PC-3 (cell line): ENCODE measurements around the gene CDC42EP5. TPM values are rescaled to one million over a fixed set of nuclear protein-coding genes. Genes with fewer than 3 reads are reported as not detected.

Source experiments
- ATAC-seq: fragments of 200-7000 bp; cut with Tn5 transposase; 2 replicates; pipeline ENCODE4 v1.9.1; 2020; ENCODE audit warnings: mild to moderate bottlenecking, moderate library complexity
- BruUV-seq: library from RNA; stranded (reverse); fragments of 400-500 nt; replicated peaks from 2 replicates; lab custom pipeline; 2021; lab: Mats Ljungman, UMichigan
- CTCF ChIA-PET: fragments of 300-600 bp; sonication (Branson Sonifier 250); formaldehyde crosslinking; loops from one replicate; lab custom pipeline; 2022; ENCODE audit warnings: antibody characterized with exemption; lab: Charles Lee
- POLR2A ChIA-PET: fragments of 300-600 bp; sonication (Branson Sonifier 250); formaldehyde crosslinking; loops from one replicate; lab custom pipeline; 2022; ENCODE audit warnings: antibody characterized with exemption; ENCODE audit not compliant: unreplicated experiment; lab: Charles Lee
- DNase-seq: peaks from one replicate; pipeline ENCODE4 v3.0.0-alpha.2; 2015
- H2AFZ ChIP-seq: fragments of 300-600 bp; sonication (generic); 2 replicates; pipeline ENCODE4 v1.6.0; 2016; ENCODE audit warnings: antibody characterized with exemption, low read length
- H3F3A ChIP-seq: fragments of 300-600 bp; sonication (generic); one replicate; pipeline ENCODE4 v1.6.0; 2017; ENCODE audit warnings: antibody characterized with exemption, low read length, control low read depth, mild to moderate bottlenecking; ENCODE audit not compliant: unreplicated experiment
- H3K27ac ChIP-seq: fragments of 300-600 bp; sonication (generic); 2 replicates; pipeline ENCODE4 v1.5.1; 2016; ENCODE audit warnings: mild to moderate bottlenecking, low read length
- H3K27me3 ChIP-seq: fragments of 300-600 bp; sonication (generic); 2 replicates; pipeline ENCODE4 v1.6.1; 2016; ENCODE audit warnings: low read length, mixed read lengths
- H3K36me3 ChIP-seq: fragments of 300-600 bp; sonication (generic); 2 replicates; pipeline ENCODE4 v1.6.1; 2016; ENCODE audit warnings: low read depth, mixed run types, low read length, mixed read lengths
- H3K4me1 ChIP-seq: fragments of 300-600 bp; sonication (generic); 2 replicates; pipeline ENCODE4 v1.5.1; 2016; ENCODE audit warnings: low read length; ENCODE audit not compliant: insufficient read depth
- H3K4me2 ChIP-seq: fragments of 300-600 bp; sonication (generic); 2 replicates; pipeline ENCODE4 v1.6.0; 2016; ENCODE audit warnings: low read length
- H3K4me3 ChIP-seq: fragments of 300-600 bp; sonication (generic); 2 replicates; pipeline ENCODE4 v1.5.1; 2016; ENCODE audit warnings: mild to moderate bottlenecking, low read length, mixed read lengths
- H3K79me2 ChIP-seq: fragments of 300-600 bp; sonication (generic); 2 replicates; pipeline ENCODE4 v1.6.1; 2017; ENCODE audit warnings: low read length, mixed read lengths
- H3K9ac ChIP-seq: fragments of 300-600 bp; sonication (generic); 2 replicates; pipeline ENCODE4 v1.6.0; 2016; ENCODE audit warnings: mild to moderate bottlenecking, low read length
- H3K9me2 ChIP-seq: fragments of 300-600 bp; sonication (generic); replicated peaks from 2 replicates; pipeline ENCODE4 v1.6.1; 2016; ENCODE audit warnings: mixed run types, low read length, mixed read lengths
- H3K9me3 ChIP-seq: fragments of 300-600 bp; sonication (generic); 2 replicates; pipeline ENCODE4 v1.6.1; 2016; ENCODE audit warnings: low read length, mixed read lengths
- H4K20me1 ChIP-seq: fragments of 300-600 bp; sonication (generic); 2 replicates; pipeline ENCODE4 v1.6.1; 2016; ENCODE audit warnings: low read length, mixed read lengths
- EZH2 ChIP-seq: fragments of 300-600 bp; sonication (generic); IDR thresholded peaks from one replicate; pipeline ENCODE4 v1.6.1; 2017; ENCODE audit warnings: antibody characterized with exemption, mild to moderate bottlenecking, low read length; ENCODE audit not compliant: unreplicated experiment
- EZH2phosphoT487 ChIP-seq: fragments of 300-600 bp; sonication (generic); IDR thresholded peaks from 2 replicates; pipeline ENCODE4 v1.6.1; 2018; ENCODE audit warnings: mild to moderate bottlenecking, antibody characterized with exemption, low read length, borderline replicate concordance
- intact Hi-C: fragments of 100-400 bp; cut with micrococcal nuclease; formaldehyde crosslinking; loops from 2 replicates; pipeline ENCODE4 v1.9.0; 2023
- total RNA-seq: library from RNA; depleted of rRNA; stranded (reverse); fragments of >200 nt; gene quantifications from 2 replicates; pipeline ENCODE4 v1.2.3, GENCODE V29; 2014
- TF ChIP-seq, protein P1 (sequence below): fragments of 300-600 bp; sonication (generic); conservative IDR thresholded peaks from 2 replicates; pipeline ENCODE4 v1.5.1; 2017; ENCODE audit warnings: antibody characterized with exemption, low read depth, mild to moderate bottlenecking, low read length

The CDC42EP5 gene
- total RNA-seq, 1 experiment from 2014 or later, result 0.73 TPM

DNA sequence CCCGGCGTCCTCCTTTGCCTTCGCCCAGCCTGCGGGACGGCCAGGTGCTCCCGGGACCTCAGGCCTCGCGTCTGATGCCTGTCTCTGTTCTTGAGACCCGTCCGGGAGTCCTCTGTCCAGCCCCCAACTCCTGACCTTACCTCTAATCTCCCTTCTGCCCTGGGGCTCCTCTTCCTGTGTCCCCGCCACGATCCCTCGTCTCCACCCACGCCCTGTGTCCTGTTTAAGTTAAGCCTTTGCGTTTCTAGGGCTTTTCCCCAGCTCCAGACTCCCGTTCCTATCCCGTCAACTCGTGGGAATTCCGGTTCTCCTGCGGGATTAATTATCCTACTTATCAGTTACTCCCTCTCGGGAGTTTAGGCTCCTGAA lies 23.4 kb downstream of the CDC42EP5 start:
- no peaks in the 10 kb centered on the region for H3F3A ChIP-seq
- DNase-seq (no peak), ATAC-seq (no peak)
- ChIA-PET POLR2A (interaction anchor here (0.7 kb wide), 1 partner anchor 208 kb away, joined by 3 read pairs; no protein-coding TSS in a partner anchor), CTCF (no interaction called here)
- H4K20me1 ChIP-seq, result peaks cover 51% of the 10 kb centered on the region
- H3K9me2 ChIP-seq, result no peaks in the 10 kb centered on the region
- H3K27me3 ChIP-seq, result no peaks in the 10 kb centered on the region
- intact Hi-C loops, result loop anchor here (2.0 kb wide), 1 partner anchor 13 kb away; the partner anchor contains the start of gene LENG9
- peaks cover 42% of the 10 kb centered on the region for H3K36me3 ChIP-seq
- TF ChIP-seq, protein P1, sequence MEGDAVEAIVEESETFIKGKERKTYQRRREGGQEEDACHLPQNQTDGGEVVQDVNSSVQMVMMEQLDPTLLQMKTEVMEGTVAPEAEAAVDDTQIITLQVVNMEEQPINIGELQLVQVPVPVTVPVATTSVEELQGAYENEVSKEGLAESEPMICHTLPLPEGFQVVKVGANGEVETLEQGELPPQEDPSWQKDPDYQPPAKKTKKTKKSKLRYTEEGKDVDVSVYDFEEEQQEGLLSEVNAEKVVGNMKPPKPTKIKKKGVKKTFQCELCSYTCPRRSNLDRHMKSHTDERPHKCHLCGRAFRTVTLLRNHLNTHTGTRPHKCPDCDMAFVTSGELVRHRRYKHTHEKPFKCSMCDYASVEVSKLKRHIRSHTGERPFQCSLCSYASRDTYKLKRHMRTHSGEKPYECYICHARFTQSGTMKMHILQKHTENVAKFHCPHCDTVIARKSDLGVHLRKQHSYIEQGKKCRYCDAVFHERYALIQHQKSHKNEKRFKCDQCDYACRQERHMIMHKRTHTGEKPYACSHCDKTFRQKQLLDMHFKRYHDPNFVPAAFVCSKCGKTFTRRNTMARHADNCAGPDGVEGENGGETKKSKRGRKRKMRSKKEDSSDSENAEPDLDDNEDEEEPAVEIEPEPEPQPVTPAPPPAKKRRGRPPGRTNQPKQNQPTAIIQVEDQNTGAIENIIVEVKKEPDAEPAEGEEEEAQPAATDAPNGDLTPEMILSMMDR, result no peak
- TF ChIP-seq EZH2, result no peak
- TF ChIP-seq EZH2phosphoT487, result no peak
- BruUV-seq, result no TSS peak
- peaks cover 87% of the 10 kb centered on the region for H3K79me2 ChIP-seq
- H3K9me3 ChIP-seq, result no peaks in the 10 kb centered on the region
- peak overlapping the region; percentile 82 for H3K27ac ChIP-seq
- H3K4me2 ChIP-seq, result peak overlapping the region; percentile 95
- H3K9ac ChIP-seq, result peak overlapping the region; percentile 98
- peak overlapping the region; percentile 84 for H3K4me3 ChIP-seq
- peaks cover 27% of the 10 kb centered on the region for H3K4me1 ChIP-seq
- peak overlapping the region; percentile 74; the same call in 1 of the 2 replicates for H2AFZ ChIP-seq

DNA sequence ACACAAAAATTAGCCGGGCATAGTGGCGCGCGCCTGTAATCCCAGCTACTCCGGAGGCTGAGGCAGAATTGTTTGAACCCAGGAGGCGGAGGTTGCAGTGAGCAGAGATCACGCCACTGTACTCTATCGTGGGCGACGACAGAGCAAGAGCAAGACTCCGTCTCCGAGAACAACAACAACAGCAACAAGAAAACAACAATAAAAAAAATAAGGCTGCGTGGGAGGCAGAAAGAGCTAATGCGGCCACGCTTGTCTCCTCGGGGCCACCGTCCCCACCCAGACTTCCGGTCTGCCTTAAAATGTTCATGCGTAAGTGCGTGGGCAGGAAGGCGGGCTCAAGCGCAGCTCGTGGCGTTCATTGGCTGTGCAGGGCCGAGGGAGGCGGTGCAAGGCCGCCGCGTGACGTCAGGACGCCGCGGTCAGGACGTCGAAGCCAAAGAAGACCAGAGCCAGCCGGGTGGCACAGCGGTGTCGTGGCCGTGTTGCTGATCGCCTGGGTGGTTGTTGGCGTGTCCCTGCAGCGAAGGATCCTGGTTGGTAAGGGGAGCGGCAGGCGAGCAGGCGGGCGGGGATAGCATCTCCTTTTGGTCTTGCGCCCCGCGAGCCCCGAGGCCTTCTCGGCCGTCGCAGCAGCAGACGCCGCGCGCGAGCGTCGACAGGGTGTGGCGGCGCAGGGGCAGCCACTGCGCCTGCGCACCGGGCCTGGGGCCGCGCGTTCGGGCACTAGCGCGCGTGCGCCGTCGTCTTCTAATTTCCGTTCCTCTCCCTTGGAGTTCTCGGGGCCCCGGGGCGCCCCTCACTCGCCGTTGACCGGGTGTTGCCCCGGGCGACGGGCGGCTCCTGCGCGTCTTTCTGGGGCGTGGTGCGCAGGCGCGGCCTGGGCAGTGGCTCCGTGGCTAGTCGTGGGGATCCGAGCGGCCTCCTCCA lies 24.1 kb downstream of the CDC42EP5 start, which contains the start of gene LENG8:
TSS of gene LENG8 (plus strand) at position 426 of the 927 bp plus-strand sequence. CDS start 2,146 bp downstream, outside the sequence.
- Histone ChIP-seq H3K36me3 (peaks cover 35% of the 10 kb centered on the region), H2AFZ (peak within 1 kb of the TSS; percentile 74), H3K4me2 (peak within 1 kb of the TSS; percentile 95), H3K9me2 (no peaks in the 10 kb centered on the region), H3K9me3 (no peaks in the 10 kb centered on the region), H3K27me3 (no peaks in the 10 kb centered on the region), H3F3A (no peaks in the 10 kb centered on the region), H3K4me3 (peak within 1 kb of the TSS; percentile 84), H4K20me1 (peaks cover 51% of the 10 kb centered on the region), H3K9ac (peak within 1 kb of the TSS; percentile 98), H3K4me1 (peaks cover 27% of the 10 kb centered on the region), H3K27ac (peak within 1 kb of the TSS; percentile 82), H3K79me2 (peaks cover 81% of the 10 kb centered on the region)
- CTCF ChIA-PET, result interaction anchor here (1.0 to 1.1 kb wide), 2 partner anchors 14 to 15 kb away, joined by 3 read pairs; partner anchors contain the start of gene LENG9
- BruUV-seq, result no TSS peak
- ATAC-seq (peak; percentile 93), DNase-seq (peak; percentile 99)
- POLR2A ChIA-PET, result interaction anchor here (0.6 to 1.0 kb wide), 5 partner anchors 15 to 718 kb away, joined by 3 to 6 read pairs (median 4); partner anchors contain the start of genes LENG9 and MBOAT7
- no peak for TF ChIP-seq EZH2
- TF ChIP-seq EZH2phosphoT487, result no peak
- TF ChIP-seq, protein P1, result no peak
- intact Hi-C loops, result loop anchor here (2.0 kb wide), 1 partner anchor 14 kb away; the partner anchor contains the start of gene LENG9
